ENCODE data around the gene SLC35E1.
A peak's percentile ranks its signal among the peaks of the same experiment; 100 is the strongest.

SLC35E1 gene

DNA sequence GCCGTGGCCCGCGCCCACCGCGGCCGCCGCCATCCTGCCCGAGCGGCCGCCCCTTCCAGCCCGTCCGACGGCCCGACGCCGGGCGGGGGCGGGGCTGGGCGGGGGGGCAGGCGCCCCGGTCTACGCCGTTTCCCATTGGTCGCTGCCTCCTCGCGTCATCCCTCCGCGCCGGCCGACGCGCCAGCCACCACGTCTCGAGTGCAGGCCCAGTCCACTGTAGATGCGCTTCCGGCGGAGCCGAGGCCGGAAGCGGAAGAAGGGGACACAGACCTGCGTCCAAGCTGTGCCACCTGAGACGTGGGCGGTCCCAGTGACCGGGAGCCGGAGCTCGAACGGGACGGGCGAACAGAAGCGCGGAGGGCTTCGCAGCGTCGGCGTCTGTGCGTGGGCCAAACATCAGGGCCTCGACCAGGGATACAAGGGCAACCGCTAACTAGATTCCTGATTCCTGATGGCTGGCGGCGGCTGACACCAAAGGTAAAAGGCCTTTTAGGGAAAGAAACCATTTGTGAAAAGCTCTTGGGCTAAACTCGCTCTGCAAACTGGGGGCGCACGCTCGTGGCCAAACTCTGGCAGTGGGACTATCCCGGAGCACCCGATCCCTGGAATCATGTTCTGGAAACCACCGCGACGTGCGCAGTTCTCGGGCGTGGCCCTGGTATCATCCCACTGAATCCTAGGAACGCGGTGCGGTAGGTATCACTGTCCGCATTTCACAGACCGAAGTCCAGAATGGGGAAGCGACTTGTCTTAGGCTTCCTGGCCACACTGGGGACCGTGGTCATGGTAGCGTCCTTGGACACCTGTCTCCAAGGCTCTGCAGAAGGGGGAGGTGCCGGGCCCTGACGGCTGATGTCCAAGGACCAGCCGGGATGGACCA, at the start of gene SLC35E1:
TSS of gene SLC35E1 (minus strand) at position 84 of the 880 bp plus-strand sequence. CDS start at position 33, 51 bp downstream.
- peak; percentile 90 to 93 for DNase-seq (ENCODE audit: low read depth in 2 of 2)

DNA sequence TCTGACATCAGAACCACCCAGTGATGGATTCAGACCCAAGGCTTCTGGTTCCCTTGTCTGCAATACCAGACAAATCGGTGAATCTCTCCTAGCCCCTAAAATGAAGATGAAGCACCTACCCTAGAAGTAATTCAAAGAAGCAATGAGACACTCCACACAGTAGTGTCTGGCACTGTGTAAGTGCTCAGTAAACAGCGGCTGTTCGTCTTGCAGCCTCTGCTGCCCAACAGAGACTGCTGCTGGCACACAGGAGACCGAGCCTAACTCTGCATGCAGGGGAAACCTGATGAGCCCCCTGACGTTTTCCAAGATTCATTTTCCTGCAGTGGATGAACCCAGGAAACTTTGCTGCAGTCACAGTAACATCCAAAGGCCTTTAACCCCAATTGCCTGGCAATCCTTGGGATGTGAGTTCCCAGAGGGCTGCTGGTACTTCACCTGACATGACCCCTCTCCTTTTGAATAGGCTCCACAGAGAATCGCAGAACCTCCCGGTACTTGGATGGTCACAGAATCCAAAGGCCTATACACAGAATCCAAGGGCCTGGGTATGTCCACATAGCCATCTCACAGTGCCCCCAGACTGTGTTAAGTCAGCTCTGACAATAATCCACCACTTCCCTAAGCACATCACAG, 49.1 kb upstream of the SLC35E1 start:
- no peak for DNase-seq (ENCODE audit: low read depth in 2 of 2)

DNA sequence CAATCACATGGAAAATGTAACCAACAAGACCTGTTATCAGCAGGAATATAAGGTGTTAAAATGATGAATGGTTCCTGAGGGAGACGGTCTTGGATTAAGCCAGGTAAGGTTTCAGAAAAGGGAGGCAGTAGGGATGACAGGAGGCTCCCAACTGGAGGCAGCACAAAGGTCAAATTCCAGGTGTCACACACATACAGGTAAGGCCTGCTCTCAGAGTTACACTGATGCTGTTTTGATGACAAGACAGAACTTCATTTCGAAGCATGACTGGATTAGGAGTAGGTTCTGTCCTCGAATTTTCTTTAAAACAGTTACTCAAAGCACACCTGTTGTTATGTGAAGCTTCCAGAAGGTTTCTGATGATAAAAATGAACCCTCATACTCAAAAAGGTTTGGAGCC, 48.4 kb upstream of the SLC35E1 start:
- no peak for DNase-seq (ENCODE audit: low read depth in 2 of 2)

DNA sequence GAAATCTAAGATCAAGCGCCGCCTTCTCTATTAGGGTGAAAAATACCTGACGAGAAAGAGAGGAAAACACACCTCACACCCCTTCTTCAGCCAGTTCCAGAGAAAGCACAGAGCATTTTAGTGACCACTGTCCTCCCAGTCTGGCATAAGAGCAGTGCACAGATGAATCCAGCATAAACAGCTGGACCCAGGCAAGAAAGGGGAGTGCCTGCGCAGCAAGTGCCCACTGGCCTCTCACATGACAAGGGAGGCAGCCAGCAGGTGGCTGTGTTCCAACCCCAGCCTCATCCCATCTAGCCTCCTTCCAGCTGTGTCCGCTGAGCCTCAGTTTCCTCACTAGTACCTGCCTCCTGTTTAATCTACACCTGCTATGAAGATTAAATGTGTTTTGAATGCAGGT, 47.8 kb upstream of the SLC35E1 start:
- DNase-seq (ENCODE audit: low read depth in 2 of 2), result no peak

DNA sequence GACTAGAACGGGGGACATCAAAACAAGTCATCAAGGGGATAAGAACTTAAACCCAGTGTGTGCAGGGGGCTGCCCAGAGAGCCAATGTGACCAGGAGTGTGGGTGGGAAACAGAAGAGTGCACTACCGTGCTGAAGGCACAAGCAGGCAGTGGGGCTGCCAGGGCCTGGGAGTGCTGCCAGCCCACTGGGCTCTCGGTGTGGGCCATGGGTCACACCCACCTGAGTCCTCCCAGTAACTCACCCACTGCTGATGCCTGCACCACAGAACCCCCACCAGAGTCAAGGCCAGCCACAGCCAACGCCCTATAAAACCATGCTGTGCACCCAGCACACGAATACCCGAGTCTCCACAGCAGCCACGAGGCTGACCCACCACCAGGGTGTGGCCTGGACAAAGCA, 47.2 kb upstream of the SLC35E1 start:
- DNase-seq (ENCODE audit: low read depth in 2 of 2), result no peak

DNA sequence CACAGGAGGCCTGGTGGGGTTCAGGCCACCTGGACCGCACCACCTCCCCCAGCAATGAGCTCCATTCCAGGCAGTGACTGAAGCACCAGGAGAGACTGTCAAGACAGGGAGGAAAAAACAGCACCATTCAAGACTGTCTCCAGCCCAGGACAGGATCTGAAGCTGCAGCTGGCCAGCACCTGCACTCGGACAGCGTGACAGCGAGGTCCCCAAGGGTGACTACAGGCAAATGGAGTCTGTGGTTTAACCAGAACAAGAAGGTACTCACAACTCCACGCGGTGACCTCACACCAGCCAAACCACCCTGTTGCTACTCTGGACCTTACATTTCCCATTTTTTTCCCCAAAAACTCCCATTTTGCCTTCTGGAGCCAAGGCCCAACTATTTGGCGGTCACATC, 46.0 kb upstream of the SLC35E1 start:
- DNase-seq (ENCODE audit: low read depth in 2 of 2), result no peak

DNA sequence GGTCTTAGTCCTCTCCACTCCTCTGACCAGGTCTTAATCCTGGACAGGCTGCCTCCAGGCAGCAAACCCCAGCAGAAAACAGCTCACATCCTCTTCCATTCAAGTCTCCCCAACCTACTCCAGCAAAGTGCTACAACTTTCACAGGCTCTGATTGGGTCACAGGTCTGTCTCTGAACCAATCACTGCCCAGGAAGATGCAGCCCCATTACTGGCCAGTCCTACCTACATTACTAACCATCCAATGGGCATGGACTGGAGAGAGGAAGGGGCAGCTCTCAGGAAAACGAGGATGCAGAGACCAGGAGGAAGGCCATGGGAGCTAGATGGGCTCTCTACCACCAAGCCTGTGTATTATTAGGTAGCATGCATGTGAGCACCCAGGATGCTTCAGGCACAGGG, 43.6 kb upstream of the SLC35E1 start:
- DNase-seq (ENCODE audit: low read depth in 2 of 2), result no peak

DNA sequence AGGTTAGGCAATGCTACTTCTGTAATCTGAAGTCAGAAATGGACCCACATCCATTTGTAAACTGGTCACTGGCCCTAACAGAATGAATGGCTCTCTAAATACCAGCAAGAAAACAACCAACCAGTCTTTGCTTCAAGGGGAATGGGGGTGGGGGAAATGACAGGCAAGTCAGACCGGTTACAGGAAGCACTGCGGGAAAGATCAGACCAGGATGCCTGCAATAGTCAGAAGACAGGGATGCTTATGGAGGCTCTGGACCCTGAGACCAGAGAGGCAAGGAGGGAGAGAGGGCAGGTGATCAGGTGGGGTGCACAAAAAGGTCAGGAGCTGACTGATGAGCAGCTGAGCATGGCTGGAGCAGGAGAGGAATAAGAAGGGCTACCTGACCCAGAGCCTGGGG, 42.7 kb upstream of the SLC35E1 start:
- no peak for DNase-seq (ENCODE audit: low read depth in 2 of 2)

DNA sequence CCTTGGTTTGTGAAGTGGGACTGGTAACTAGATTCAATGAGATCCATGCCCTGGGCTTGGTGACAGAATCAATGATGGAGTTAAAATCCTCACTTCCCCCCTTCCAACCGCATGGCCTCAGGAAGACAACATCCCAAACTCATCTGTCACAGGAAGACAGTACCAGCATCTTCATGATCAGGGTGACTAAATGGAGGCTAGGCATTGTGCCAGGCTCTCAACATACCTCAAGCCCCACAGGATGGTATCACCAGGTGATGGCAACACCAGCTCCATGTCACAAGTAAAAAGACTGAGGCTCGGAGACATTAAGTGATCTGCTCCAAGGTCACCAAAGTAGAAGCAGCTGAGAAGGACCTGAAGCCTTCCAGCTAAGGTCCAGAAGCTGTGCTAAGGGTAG, 41.6 kb upstream of the SLC35E1 start:
- DNase-seq (ENCODE audit: low read depth in 2 of 2), result no peak

DNA sequence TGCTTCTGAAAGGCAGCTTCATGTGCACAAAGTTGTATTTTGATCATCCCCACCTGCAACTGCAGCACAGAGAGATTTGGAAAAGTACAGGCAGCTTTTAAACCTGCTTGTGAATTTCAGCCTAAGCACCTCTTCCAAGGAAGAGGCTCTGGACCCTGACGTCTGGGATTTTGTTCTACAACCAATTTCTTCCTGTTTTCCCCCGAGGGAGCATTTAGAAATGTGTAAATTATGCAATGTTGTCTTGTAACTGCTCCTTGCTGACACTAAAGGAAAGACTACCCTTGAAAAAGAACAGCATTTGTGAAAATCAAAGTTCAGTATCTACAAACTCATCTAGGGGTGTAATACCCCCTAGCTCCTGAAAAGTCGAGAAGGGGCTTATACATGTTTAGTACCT, 40.4 kb upstream of the SLC35E1 start:
- DNase-seq (ENCODE audit: low read depth in 2 of 2), result no peak

DNA sequence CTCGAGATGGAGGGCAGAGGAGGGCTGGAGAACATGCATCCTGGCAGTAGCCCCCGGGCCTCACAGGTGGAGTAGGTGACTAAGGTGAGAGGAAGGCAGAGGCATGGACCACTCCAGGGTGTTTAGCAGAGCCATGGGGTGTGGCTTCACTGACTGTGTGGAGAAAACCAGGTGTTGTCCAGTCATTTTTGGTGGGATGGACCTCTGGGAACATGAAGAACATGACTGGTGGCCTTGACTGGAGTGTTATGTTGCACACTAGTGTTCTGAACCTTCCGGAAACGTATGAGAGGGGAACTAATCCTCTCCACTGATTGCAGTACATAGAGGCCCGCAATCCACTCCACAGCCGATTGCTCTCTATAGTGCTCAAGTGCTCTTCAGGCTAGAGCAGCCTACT, 38.9 kb upstream of the SLC35E1 start:
- DNase-seq (ENCODE audit: low read depth in 2 of 2), result no peak

DNA sequence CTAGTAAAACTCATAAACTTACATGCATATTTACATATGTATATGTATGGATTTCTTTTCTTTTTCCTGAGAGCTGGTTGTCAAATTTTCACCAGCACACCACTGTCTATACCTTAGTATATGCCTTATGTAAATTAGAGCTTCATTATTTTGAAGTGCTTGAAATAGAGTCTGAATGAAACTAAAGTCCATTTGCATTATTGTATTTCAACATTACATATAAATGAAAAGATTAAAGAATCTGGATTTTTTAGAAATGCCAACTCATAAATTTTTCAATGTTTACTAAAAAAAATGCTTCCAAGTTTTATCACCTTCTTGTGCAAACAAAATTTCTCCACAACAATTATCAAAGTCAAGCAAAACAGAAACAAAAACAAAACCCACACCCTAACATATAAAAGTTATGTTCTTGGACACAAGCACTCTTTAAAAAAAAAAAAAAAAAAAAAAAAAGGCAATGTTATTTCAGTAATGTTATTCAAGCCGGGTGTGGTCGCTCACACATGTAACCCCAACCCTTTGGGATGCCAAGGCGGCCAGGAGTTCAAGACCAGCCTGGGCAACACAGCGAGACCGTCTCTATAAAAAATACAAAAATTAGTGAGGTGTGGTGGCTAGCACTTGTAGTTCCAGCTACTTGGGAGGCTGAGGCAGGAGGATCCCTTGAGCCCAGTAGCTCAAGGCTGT, 37.4 kb upstream of the SLC35E1 start:
- DNase-seq (ENCODE audit: low read depth in 2 of 2), result no peak

DNA sequence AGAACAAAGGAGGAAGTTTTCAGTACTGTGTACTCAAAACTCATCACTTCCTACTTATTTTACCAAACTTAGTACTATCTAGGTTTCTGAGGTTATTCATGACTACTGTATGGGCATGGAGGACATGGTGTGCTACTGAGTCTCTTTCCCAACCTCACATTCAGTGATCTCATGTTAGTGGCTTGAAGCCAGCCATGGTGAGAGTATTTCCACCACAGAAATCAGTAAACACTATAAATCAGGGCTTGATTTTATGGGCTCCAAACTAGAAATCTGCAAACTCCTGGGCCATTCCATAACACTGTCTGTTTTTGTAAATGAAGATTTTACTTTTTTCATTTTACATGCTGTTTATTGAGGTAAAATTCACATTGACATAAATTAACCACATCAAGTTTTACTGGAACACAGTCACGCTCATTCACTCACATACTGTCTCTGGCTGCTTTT, 36.1 kb upstream of the SLC35E1 start:
- no peak for DNase-seq (ENCODE audit: low read depth in 2 of 2)

DNA sequence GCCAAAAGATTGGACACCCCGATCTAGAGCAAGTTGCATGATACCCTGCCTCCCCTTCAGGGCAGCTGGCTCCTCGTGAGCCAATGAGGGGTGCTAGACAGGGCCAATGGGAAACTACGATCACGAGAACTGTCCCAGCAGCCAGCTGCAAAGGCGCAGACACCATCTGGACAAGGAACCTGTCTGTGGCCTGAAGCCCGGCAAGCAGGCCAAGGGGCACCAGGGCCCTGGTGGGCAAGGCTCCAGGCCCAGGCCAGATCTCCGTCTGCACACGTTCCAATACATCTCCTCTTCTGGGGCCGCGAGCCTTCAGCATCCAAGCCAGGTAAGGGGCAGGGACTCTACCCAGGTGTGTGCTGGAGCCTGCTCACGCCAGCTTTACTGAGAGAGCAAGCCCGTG, 35.6 kb upstream of the SLC35E1 start:
- DNase-seq (ENCODE audit: low read depth in 2 of 2), result no peak

DNA sequence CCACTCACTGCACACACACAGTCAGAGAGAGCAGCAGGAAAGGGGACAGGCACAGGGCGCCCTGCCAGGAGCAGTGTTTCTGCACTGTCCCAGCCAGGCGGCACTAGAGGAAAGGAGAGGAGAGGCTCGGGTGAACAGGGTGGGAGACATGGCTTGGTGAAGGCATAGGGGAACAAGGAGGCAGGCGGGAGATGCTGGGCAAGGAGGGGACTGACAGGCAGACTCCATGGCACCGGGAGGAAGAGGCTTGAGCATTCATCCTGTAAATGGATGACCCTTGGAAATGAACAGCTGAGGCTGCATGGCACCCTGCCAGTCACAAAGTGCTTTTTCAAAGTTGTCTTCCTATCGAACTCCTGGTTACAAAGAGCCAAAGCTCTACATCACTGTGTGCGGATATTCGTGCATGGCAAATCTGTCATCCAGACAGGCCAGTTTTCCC, 33.4 kb upstream of the SLC35E1 start:
- DNase-seq (ENCODE audit: low read depth in 2 of 2), result no peak

DNA sequence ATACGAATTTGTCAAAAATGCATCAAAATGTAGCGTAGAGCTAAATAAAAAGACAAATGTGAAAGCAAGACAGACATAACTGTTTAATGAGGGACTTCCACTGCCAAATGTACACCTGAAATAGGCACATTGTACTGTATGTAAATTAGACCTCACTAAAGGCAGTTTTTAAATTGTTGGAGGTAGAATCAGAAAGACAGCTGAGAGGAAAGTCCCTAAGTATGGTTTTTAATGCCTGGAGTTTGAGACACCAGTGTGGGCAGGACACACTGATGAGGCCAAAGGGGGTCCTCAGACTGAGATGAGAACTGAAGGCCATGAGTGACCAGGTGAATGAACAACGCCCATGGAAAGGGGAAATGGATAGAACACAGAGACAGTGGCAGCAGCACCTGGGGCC, 32.9 kb upstream of the SLC35E1 start:
- DNase-seq (ENCODE audit: low read depth in 2 of 2), result no peak

DNA sequence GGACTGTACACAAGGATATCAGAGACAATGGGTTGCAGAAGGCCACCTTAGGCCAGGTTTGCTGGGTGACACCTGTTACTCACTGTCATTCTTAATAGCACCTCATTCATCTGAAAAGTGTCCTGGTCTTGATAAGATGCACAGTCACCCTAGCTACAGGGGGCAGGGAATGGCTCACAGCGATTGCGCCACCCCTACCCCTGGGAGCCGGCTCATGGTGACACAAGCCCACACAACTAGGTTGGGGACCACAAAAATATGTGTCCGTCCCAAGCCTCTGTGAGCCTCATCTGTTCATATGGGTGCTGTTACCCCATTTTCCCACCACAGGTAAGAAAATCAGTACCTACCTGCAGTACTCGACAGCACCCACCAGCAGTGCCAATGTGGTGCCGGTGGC, 32.4 kb upstream of the SLC35E1 start:
- DNase-seq (ENCODE audit: low read depth in 2 of 2), result no peak

DNA sequence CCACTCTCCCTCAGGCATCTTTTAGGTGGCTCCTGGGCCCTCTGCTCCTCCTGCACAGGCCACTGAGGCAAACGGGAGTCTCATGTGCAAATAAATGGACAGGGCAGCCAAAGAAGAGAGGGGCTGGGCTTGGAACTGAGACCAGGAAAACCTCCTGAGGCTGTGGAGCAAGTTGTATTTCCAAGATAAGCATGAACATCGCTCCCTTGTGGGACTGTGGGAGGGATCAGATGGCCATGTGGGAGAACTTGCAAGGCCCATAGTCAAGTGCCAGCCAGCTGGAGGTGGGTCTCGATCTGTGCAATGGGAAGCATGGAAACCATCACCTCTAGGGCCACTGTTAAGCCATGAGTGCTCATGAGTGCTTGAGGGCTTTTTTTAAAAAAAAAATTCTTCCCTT, 30.9 kb upstream of the SLC35E1 start:
- no peak for DNase-seq (ENCODE audit: low read depth in 2 of 2)

DNA sequence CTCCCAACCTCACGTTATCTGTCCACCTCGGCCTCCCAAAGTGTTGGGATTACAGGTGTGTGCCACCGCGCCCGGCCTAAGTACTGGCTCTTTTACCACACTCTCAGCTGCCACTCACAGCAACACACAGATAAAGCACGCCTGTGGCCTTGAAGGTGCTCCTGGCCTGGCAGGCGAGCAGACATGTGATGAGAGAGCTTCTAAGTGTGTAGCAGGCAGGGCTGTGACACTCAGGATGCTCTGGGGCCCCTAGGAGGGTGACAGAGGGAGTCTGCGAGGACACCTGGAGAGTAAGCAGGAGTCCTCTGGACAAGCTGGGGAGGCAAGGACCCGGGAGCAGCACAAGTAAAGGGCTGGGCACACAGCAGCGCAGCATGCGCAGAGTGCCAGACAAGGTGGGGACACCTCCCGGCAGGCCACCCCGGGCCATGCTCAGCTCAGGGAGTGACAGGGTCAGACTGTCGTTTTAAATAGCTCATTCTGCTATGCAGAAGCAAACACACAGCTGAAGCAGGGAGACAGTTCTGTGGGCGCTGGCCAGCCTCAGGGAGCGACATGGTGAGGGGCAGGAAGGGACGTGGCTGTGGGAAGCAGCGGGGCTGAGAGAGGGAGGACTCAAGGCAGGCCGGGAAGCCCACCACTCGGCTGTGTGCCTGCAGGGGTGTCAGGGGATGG, 29.3 kb upstream of the SLC35E1 start:
- DNase-seq (ENCODE audit: low read depth in 2 of 2), result no peak

DNA sequence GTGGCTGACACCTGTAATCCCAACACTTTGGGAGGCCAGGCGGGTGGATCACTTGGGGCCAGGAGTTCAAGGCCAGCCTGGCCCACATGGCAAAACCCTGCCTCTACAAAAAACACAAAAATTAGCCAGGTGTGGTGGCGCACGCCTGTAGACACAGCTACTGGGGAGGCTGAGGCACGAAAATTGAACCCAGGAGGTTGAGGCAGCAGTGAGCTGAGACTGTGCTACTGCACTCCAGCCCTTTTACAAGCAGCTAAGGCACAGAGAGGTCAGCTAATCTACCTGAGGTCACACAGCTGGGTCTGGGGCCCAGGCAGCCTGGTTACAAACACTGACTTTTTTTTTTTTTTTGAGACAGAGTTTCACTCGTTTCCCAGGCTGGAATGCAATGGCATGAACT, 28.6 kb upstream of the SLC35E1 start:
- DNase-seq (ENCODE audit: low read depth in 2 of 2), result no peak

DNA sequence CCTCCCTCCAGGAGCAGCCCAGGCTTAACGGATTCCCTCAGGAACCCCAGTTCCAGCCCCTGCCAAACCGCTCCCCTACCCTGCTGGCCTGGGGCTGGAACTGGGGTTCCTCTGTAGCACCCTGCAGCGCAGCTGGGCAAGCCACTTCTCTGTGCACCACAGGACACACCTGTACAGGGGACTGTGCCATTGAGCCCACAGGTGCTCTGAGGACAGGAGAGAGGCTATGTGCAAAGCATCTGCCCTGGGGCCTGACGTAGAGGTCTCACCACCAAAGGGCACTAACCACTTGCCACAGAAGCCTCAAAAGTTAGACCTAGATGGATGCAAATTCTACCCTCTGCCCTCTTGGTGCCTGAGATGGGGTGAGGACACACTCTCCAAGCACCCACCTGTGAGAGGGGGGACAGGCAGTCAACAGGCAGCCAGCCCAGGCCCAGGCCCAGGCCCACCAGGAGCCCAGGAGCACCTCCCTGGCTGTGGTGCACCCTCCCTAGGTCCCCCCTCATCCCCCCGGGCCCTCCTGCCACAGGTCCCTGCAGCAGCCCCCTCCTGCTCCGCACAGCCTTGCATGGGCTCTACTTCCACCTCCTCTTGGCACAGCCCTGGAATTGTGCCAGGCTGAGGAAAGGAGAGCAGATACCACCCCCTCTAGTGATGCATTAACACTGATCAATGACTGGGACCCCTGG, 27.6 kb upstream of the SLC35E1 start:
- DNase-seq (ENCODE audit: low read depth in 2 of 2), result no peak

DNA sequence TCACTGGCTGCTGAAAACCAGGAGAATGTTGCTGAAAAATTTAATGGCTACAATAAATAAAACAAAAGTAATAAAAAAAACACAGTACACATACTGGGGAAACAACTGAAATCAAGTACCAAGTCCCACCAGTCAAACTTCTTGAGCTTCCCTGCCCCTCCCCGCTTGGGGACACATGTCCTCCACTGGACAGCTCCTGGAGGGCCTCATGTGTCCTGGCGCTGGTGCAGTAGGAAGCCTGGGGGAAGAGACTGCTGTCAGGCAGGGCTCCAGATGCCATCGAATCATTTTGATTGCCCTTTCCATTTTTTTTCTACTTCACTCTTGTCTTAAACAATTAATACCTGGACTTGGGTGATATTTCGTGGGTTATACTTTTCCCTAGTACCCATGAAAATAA, 26.6 kb upstream of the SLC35E1 start:
- DNase-seq (ENCODE audit: low read depth in 2 of 2), result no peak

All from stimulated activated CD8-positive, alpha-beta memory T cell treated with anti-CD3 and anti-CD28 coated beads, Interleukin-15, amount 100 ng/mL, for 48 hours (primary cell).